OCI-LY1 (cell line): ENCODE results near the gene PAK5.

Experiments used
- H2AFZ ChIP-seq: fragments of 200-600 bp; sonication (generic), shearing (Covaris generic); 2 replicates; pipeline ENCODE4 v1.6.0; 2014; ENCODE audit warnings: antibody characterized with exemption, mild to moderate bottlenecking, low read length
- H3F3A ChIP-seq: fragments of 200-600 bp; sonication (generic), shearing (Covaris generic); 2 replicates; pipeline ENCODE4 v1.6.0; 2014; ENCODE audit warnings: mild to moderate bottlenecking, antibody characterized with exemption, low read length, moderate library complexity; ENCODE audit not compliant: insufficient read depth
- H3K27ac ChIP-seq: fragments of 200-600 bp; sonication (generic); 2 replicates; pipeline ENCODE4 v1.5.1; 2014; ENCODE audit warnings: low read length, mixed run types, mild to moderate bottlenecking, low read depth; ENCODE audit not compliant: poor library complexity, severe bottlenecking
- H3K27me3 ChIP-seq: fragments of 200-600 bp; sonication (generic); 2 replicates; pipeline ENCODE4 v1.6.0; 2014; ENCODE audit warnings: antibody characterized with exemption, mild to moderate bottlenecking, low read length, moderate library complexity; ENCODE audit not compliant: insufficient read depth
- H3K36me3 ChIP-seq: fragments of 200-600 bp; sonication (generic); 2 replicates; pipeline ENCODE4 v1.6.1; 2014; ENCODE audit warnings: mild to moderate bottlenecking, antibody characterized with exemption, low read length, moderate library complexity, mixed read lengths; ENCODE audit not compliant: insufficient read depth
- H3K4me1 ChIP-seq: fragments of 200-600 bp; sonication (generic); 2 replicates; pipeline ENCODE4 v1.5.1; 2014; ENCODE audit warnings: mild to moderate bottlenecking, low read length, moderate library complexity; ENCODE audit not compliant: insufficient read depth, severe bottlenecking
- H3K4me2 ChIP-seq: fragments of 200-600 bp; sonication (generic), shearing (Covaris generic); 2 replicates; pipeline ENCODE4 v1.6.1; 2014; ENCODE audit warnings: low read length
- H3K4me3 ChIP-seq: fragments of 200-600 bp; sonication (generic); 2 replicates; pipeline ENCODE4 v1.5.1; 2014; ENCODE audit warnings: low read length, low read depth, mild to moderate bottlenecking, mixed read lengths; ENCODE audit not compliant: poor library complexity, severe bottlenecking
- H3K79me2 ChIP-seq: fragments of 200-600 bp; shearing (Covaris generic); 2 replicates; pipeline ENCODE4 v1.6.1; 2016; ENCODE audit warnings: mixed run types, low read length, mixed read lengths; ENCODE audit not compliant: insufficient read depth
- H3K9ac ChIP-seq: fragments of 200-600 bp; sonication (generic), shearing (Covaris generic); 2 replicates; pipeline ENCODE4 v1.6.1; 2014; ENCODE audit warnings: mild to moderate bottlenecking, low read length, mixed read lengths
- H3K9me2 ChIP-seq: fragments of 200-600 bp; sonication (generic), shearing (Covaris generic); 2 replicates; pipeline ENCODE4 v1.6.1; 2014; ENCODE audit warnings: low read depth, mild to moderate bottlenecking, low read length, mixed read lengths
- H3K9me3 ChIP-seq: fragments of 200-600 bp; shearing (Covaris generic); 2 replicates; pipeline ENCODE4 v1.6.1; 2014; ENCODE audit warnings: low read length, mixed read lengths
- H4K20me1 ChIP-seq: fragments of 200-600 bp; sonication (generic), shearing (Covaris generic); 2 replicates; pipeline ENCODE4 v1.6.0; 2016; ENCODE audit warnings: mild to moderate bottlenecking, low read length; ENCODE audit not compliant: insufficient read depth
- CTCF ChIP-seq: fragments of 200-600 bp; sonication (generic), shearing (Covaris generic); IDR thresholded peaks from 2 replicates; pipeline ENCODE4 v1.5.1; 2017; ENCODE audit warnings: mild to moderate bottlenecking, antibody characterized with exemption, low read length, moderate library complexity, mixed read lengths
- EZH2 ChIP-seq: fragments of 200-600 bp; sonication (generic), shearing (Covaris generic); IDR thresholded peaks from 2 replicates; pipeline ENCODE4 v1.8.0; 2017; ENCODE audit warnings: borderline replicate concordance, mixed run types, mild to moderate bottlenecking, antibody characterized with exemption, low read length, moderate library complexity, mixed read lengths

The PAK5 gene

DNA sequence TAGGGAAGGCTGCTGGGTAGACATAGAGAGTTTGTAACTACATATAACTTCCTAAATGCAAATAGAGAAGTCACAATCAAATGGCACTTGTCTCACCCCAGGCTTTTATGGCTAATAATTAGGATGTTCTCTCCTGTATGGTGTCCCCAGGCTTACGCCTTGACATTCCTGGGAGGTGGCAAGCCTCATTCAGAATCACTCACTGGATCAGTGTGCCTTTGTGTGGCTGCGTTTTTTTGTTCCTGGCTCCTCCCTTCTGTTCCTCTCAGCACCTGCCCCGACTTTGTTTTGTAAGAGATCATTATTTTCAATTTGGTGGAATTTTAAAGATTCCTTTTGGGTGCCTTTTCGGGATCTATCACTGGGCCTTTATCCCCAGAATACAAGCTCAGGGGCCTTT, 318.8 kb downstream of the PAK5 start:
- Histone ChIP-seq H2AFZ (no peak overlapping the region), H3F3A (no peaks in the 10 kb centered on the region), H3K4me1 (no peaks in the 10 kb centered on the region), H3K4me2 (no peak overlapping the region), H3K9me3 (no peaks in the 10 kb centered on the region), H3K27me3 (no peaks in the 10 kb centered on the region), H3K4me3 (no peak overlapping the region), H3K9ac (no peak overlapping the region), H3K9me2 (no peaks in the 10 kb centered on the region), H4K20me1 (no peaks in the 10 kb centered on the region), H3K36me3 (no peaks in the 10 kb centered on the region), H3K27ac (no peak overlapping the region), H3K79me2 (no peaks in the 10 kb centered on the region)
- TF ChIP-seq EZH2 (no peak), CTCF (no peak)

DNA sequence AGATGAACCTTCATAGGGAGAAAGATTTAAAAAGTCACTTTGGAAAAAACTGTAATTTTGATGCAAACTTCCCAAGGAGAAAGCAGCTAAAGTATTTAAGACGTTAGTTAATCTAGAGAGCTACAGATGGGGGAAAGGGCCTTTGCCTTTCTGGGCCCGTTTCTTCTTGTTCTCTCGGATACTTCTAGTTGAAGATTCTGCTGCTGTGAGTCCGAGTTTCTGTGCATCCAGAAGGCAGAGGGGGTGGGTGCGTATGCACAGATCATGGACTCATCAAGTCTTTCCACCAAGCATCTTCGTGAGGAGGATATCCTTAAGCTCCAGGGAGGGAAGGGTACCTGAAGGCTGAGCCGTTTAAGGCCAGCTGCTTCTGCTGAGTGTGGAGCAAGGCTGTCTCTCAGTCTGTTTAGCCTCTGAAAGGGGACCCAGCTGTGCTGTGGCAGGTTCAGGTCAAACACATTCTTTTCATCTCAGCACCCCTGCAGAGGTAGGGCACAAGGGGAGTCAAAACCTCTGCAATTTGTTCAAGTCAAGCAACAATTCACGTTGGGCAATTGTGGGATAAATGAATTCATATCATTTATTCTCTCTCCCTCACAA, 320.2 kb downstream of the PAK5 start:
- H3K9ac ChIP-seq, result no peak overlapping the region
- no peak overlapping the region for H3K27ac ChIP-seq
- no peaks in the 10 kb centered on the region for H3K27me3 ChIP-seq
- no peaks in the 10 kb centered on the region for H3K79me2 ChIP-seq
- H2AFZ ChIP-seq, result no peak overlapping the region
- H3K36me3 ChIP-seq, result no peaks in the 10 kb centered on the region
- no peaks in the 10 kb centered on the region for H3F3A ChIP-seq
- TF ChIP-seq CTCF, result no peak
- TF ChIP-seq EZH2, result no peak
- no peaks in the 10 kb centered on the region for H3K4me1 ChIP-seq
- no peak overlapping the region for H3K4me3 ChIP-seq
- no peaks in the 10 kb centered on the region for H3K9me3 ChIP-seq
- H3K4me2 ChIP-seq, result no peak overlapping the region
- H4K20me1 ChIP-seq, result no peaks in the 10 kb centered on the region
- H3K9me2 ChIP-seq, result no peaks in the 10 kb centered on the region

DNA sequence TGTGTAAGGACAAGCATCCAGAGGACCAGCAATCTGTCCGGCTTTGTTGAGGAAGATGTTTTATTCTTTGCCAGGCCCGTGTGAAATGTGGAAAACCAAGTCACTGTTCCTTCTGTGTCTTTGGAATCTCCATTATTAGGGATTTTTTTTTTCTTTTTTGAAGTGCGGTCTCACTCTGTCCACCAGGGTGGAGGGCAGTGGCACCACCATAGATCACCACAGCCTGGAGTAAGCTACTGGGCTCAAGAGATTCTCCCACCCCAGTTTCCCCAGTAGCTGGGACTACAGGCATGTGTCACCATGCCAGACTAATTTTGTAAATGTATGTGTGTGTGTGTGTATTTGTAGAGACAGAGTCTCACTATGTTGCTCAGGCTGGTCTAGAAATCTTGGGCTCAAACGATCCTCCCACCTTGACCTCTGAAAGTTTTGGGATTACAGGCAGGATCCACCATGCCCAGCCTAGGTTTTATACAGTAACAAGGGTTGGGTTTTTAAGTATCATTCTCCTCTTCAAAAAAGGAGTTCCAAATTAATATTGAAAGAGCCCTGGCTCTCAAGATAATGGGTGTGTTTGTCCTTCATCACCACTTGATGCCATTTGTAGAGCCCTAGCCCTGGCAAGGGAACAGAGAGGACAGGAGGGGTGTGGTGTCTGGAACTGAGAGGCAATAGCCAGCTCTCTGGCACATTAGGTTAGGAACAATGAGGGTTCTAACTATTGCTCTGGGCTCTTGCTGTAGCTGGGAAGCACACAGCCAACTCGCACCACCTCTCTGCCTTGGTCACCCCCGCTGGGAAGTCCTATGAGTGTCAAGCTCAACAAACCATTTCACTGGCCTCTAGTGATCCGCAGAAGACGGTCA, 321.3 kb downstream of the PAK5 start:
- H3K79me2 ChIP-seq, result no peaks in the 10 kb centered on the region
- H2AFZ ChIP-seq, result no peak overlapping the region
- no peaks in the 10 kb centered on the region for H4K20me1 ChIP-seq
- H3K27ac ChIP-seq, result no peak overlapping the region
- H3K4me3 ChIP-seq, result no peak overlapping the region
- no peaks in the 10 kb centered on the region for H3K27me3 ChIP-seq
- H3K4me2 ChIP-seq, result no peak overlapping the region
- no peaks in the 10 kb centered on the region for H3K9me2 ChIP-seq
- H3F3A ChIP-seq, result no peaks in the 10 kb centered on the region
- no peaks in the 10 kb centered on the region for H3K9me3 ChIP-seq
- no peaks in the 10 kb centered on the region for H3K4me1 ChIP-seq
- TF ChIP-seq EZH2, result no peak
- TF ChIP-seq CTCF, result no peak
- H3K36me3 ChIP-seq, result no peaks in the 10 kb centered on the region
- H3K9ac ChIP-seq, result no peak overlapping the region
